ENCODE results near the gene HLA-A.

Gene HLA-A

GRCh38 chr6:29990931-29991330 is 48.6 kb downstream of the HLA-A start:
- Histone ChIP-seq H3K4me1 (ENCODE audit: insufficient read depth, low read length) (no peaks in the 10 kb centered on the region), H3K27me3 (ENCODE audit: insufficient read depth, low read length) (no peaks in the 10 kb centered on the region), H3K36me3 (ENCODE audit: insufficient read depth, low read length) (no peaks in the 10 kb centered on the region), H3K9me3 (ENCODE audit: low read length) (no peaks in the 10 kb centered on the region), H3K4me3 (ENCODE audit: low read length) (no peak overlapping the region), H2AFZ (ENCODE audit: low read depth, low read length) (no peak overlapping the region)

- Histone ChIP-seq H3K9me3 (ENCODE audit: low read length) (no peaks in the 10 kb centered on the region), H3K36me3 (ENCODE audit: insufficient read depth, low read length) (no peaks in the 10 kb centered on the region), H3K4me3 (ENCODE audit: low read length) (no peak overlapping the region), H2AFZ (ENCODE audit: low read depth, low read length) (no peak overlapping the region), H3K4me1 (ENCODE audit: insufficient read depth, low read length) (no peaks in the 10 kb centered on the region), H3K27me3 (ENCODE audit: insufficient read depth, low read length) (no peaks in the 10 kb centered on the region)
Measured at GRCh38 chr6:29992807-29993206, 50.5 kb downstream of the HLA-A start.

- no peaks in the 10 kb centered on the region for H3K27me3 ChIP-seq (ENCODE audit: insufficient read depth, low read length)
Measured at GRCh38 chr6:29994826-29995225, 52.5 kb downstream of the HLA-A start.

GRCh38 chr6:29995340-29995777 is 53.0 kb downstream of the HLA-A start:
- Histone ChIP-seq H3K4me1 (ENCODE audit: insufficient read depth, low read length) (peaks cover 5% of the 10 kb centered on the region), H3K36me3 (ENCODE audit: insufficient read depth, low read length) (no peaks in the 10 kb centered on the region), H3K27me3 (ENCODE audit: insufficient read depth, low read length) (no peaks in the 10 kb centered on the region), H2AFZ (ENCODE audit: low read depth, low read length) (no peak overlapping the region), H3K9me3 (ENCODE audit: low read length) (no peaks in the 10 kb centered on the region), H3K4me3 (ENCODE audit: low read length) (no peak overlapping the region)

More at GRCh38 chr6:29994826-29995225, 52.5 kb downstream of the HLA-A start:
- H3K36me3 ChIP-seq (ENCODE audit: insufficient read depth, low read length): no peaks in the 10 kb centered on the region
- H2AFZ ChIP-seq (ENCODE audit: low read depth, low read length): no peak overlapping the region
- H3K4me3 ChIP-seq (ENCODE audit: low read length): no peak overlapping the region
- H3K9me3 ChIP-seq (ENCODE audit: low read length): no peaks in the 10 kb centered on the region
- peaks cover 5% of the 10 kb centered on the region for H3K4me1 ChIP-seq (ENCODE audit: insufficient read depth, low read length)

Data from neuron (in vitro differentiated cells).